GM12878 (cell line): ENCODE results near the gene MMP24. TPM values are rescaled to one million over a fixed set of nuclear protein-coding genes. Genes with fewer than 3 reads are reported as not detected.

Source experiments
- ATAC-seq: fragments of 200-7000 bp; cut with Tn5 transposase; 3 replicates; pipeline ENCODE4 v1.9.1; 2020; ENCODE audit warnings: mild to moderate bottlenecking, moderate library complexity
- BruUV-seq: library from RNA; stranded (reverse); fragments of 400-500 nt; replicated peaks from 2 replicates; lab custom pipeline; 2021; lab: Mats Ljungman, UMichigan
- CTCF ChIA-PET: fragments of 300-600 bp; sonication (Branson Sonifier 250); formaldehyde crosslinking; extraction: SDS; loops from one replicate; lab custom pipeline; 2021; ENCODE audit warnings: inconsistent platforms; lab: Yijun Ruan, JAX
- POLR2A ChIA-PET: fragments of 350-600 bp; formaldehyde crosslinking; extraction: SDS; loops from one replicate; lab custom pipeline; 2021; ENCODE audit warnings: inconsistent platforms; lab: Charles Lee
- RAD21 ChIA-PET: fragments of 300-600 bp; sonication (Branson Sonifier 250); formaldehyde crosslinking; loops from one replicate; lab custom pipeline; 2023; ENCODE audit warnings: antibody characterized with exemption; ENCODE audit not compliant: unreplicated experiment; lab: Charles Lee
- SMC1A ChIA-PET: fragments of 300-600 bp; sonication (Branson Sonifier 250); formaldehyde crosslinking; loops from one replicate; lab custom pipeline; 2023; ENCODE audit not compliant: unreplicated experiment, uncharacterized antibody; lab: Charles Lee
- DNase-seq: peaks from one replicate; pipeline ENCODE4 v3.0.0-alpha.2; 2011; ENCODE audit warnings: low read depth, low spot score
- FAIRE-seq: peaks from 3 replicates; lab custom pipeline; 2011; peaks lifted over from hg19 to GRCh38; lab: Jason Lieb, UNC
- H2AFZ ChIP-seq: 2 replicates; pipeline ENCODE4 v1.6.0; 2011; ENCODE audit warnings: low read depth, low read length, control low read depth; ENCODE audit not compliant: control insufficient read depth
- H3K27ac ChIP-seq: 2 replicates; pipeline ENCODE4 v1.5.1; 2011; ENCODE audit warnings: control low read depth; ENCODE audit not compliant: control insufficient read depth, insufficient read depth
- H3K27me3 ChIP-seq, 2 experiments: replicated peaks in 1 of 2; 2 replicates each; pipeline versions ENCODE4 v1.6.0 to v1.6.1; 2011; ENCODE audit warnings: low read length in 1 of 2; ENCODE audit not compliant: control insufficient read depth in 2 of 2, insufficient read depth in 2 of 2
- H3K36me3 ChIP-seq, 2 experiments: 2 replicates each; pipeline ENCODE4 v1.5.1; 2011; ENCODE audit warnings: low read length in 1 of 2; ENCODE audit not compliant: control insufficient read depth in 2 of 2, insufficient read depth in 2 of 2
- H3K4me1 ChIP-seq: 2 replicates; pipeline ENCODE4 v1.6.1; 2011; ENCODE audit warnings: mild to moderate bottlenecking, low read length, moderate library complexity, mixed read lengths; ENCODE audit not compliant: control insufficient read depth, insufficient read depth
- H3K4me2 ChIP-seq: 2 replicates; pipeline ENCODE4 v1.6.0; 2011; ENCODE audit warnings: control low read depth; ENCODE audit not compliant: control insufficient read depth, insufficient read depth
- H3K4me3 ChIP-seq: fragments of 200-600 bp; sonication (generic); 2 replicates; pipeline ENCODE4 v1.5.1; 2016
- H3K79me2 ChIP-seq: 2 replicates; pipeline ENCODE4 v1.6.0; 2011; ENCODE audit warnings: low read length; ENCODE audit not compliant: control insufficient read depth, insufficient read depth
- H3K9ac ChIP-seq: 2 replicates; pipeline ENCODE4 v1.8.0; 2011; ENCODE audit warnings: low read length, control low read depth, mixed read lengths; ENCODE audit not compliant: control insufficient read depth, insufficient read depth
- H3K9me3 ChIP-seq: replicated peaks from 3 replicates; pipeline ENCODE4 v1.5.1; 2011; ENCODE audit warnings: mild to moderate bottlenecking, low read length; ENCODE audit not compliant: control insufficient read depth, insufficient read depth
- H4K20me1 ChIP-seq: 2 replicates; pipeline ENCODE4 v1.6.0; 2011; ENCODE audit not compliant: control insufficient read depth, insufficient read depth
- RAD21 ChIP-seq: IDR thresholded peaks from 2 replicates; pipeline ENCODE4 v1.6.1; 2011; ENCODE audit warnings: mild to moderate bottlenecking, low read depth, low read length, moderate library complexity; ENCODE audit not compliant: insufficient read depth
- SKIL ChIP-seq: fragments of 450-650 bp; IDR thresholded peaks from 2 replicates; pipeline ENCODE4 v1.6.1; 2017; ENCODE audit warnings: mild to moderate bottlenecking, low read depth, inconsistent platforms; ENCODE audit not compliant: poor library complexity, severe bottlenecking
- ZNF274 ChIP-seq: IDR thresholded peaks from one replicate; pipeline ENCODE4 v1.8.0; 2011; ENCODE audit not compliant: insufficient read length, insufficient read depth
- WGBS: methylation state at CpG from one replicate; pipeline ENCODE4 v1.1.6; 2016; ENCODE audit warnings: low lambda C conversion rate; ENCODE audit not compliant: insufficient replicate concordance, insufficient coverage; ENCODE audit errors: missing lambda C conversion rate; 5-methylcytosine and 5-hydroxymethylcytosine counted together
- in situ Hi-C: fragments of 300-500 bp; cut with MboI; formaldehyde crosslinking; loops from 9 replicates; pipeline ENCODE4 v1.14.3; 2018; ENCODE audit warnings: mixed read lengths
- intact Hi-C: fragments of 100-400 bp; cut with micrococcal nuclease; formaldehyde crosslinking; loops from one replicate; pipeline ENCODE4 v1.14.2; 2022; ENCODE audit not compliant: unreplicated experiment
- polyA plus RNA-seq, 11 experiments: library from polyadenylated mRNA; depleted of rRNA in 4 of 11; unstranded in 6 of 11; stranded (reverse) in 5 of 11; fragments of >200 nt; fragmentation: Nextera tagmentation in 4 of 11; fragmentation: Illumina TruSeq in 1 of 11; extraction: Ambion mirVana in 4 of 11; extraction: Trizol in 1 of 11; gene quantifications; 1 replicate in 1 of 11; 2 replicates in 10 of 11; pipeline versions ENCODE4 v1.2.1 to v1.2.3, GENCODE V29; 2011 to 2016; ENCODE audit warnings: inconsistent platforms in 2 of 11, missing spikeins in 2 of 11, low read depth in 1 of 11
- total RNA-seq, 4 experiments: library from RNA; depleted of rRNA in 3 of 4; stranded (reverse); fragments of >200 nt in 3 of 4; fragmentation: Illumina TruSeq in 1 of 4; extraction: Trizol in 1 of 4; gene quantifications; 2 replicates each; pipeline versions ENCODE4 v1.2.1 to v1.2.3, GENCODE V29; 2013 to 2021
- TF ChIP-seq, protein P1 (sequence below): fragments of 450-650 bp; IDR thresholded peaks from 2 replicates; pipeline ENCODE4 v1.6.1; 2017; ENCODE audit warnings: mild to moderate bottlenecking, moderate library complexity

MMP24 gene
- total and polyA plus RNA-seq, 10 of the 15 experiments (the other 5 are each of a cell fraction or from before 2014, with no cell fraction given): 0.01 to 0.11 (median 0.04) TPM; not detected in 5

- Histone ChIP-seq H3K9ac (no peak overlapping the region), H3K27me3 (no peaks in the 10 kb centered on the region), H4K20me1 (no peaks in the 10 kb centered on the region), H3K9me3 (no peaks in the 10 kb centered on the region), H3K27ac (no peak overlapping the region), H3K36me3 (no peaks in the 10 kb centered on the region; a peak in 1 of 4 replicates), H3K79me2 (no peaks in the 10 kb centered on the region), H3K4me1 (no peaks in the 10 kb centered on the region), H3K4me2 (no peak overlapping the region), H3K4me3 (no peak overlapping the region), H2AFZ (no peak overlapping the region)
- ATAC-seq (no peak), DNase-seq (no peak), FAIRE-seq (no peak)
- BruUV-seq: no TSS peak
- RAD21 ChIA-PET: no interaction called here
- intact Hi-C loops (loop anchor here (5.0 kb wide), 1 partner anchor 167 kb away; no protein-coding TSS in a partner anchor), in situ Hi-C loops (loop anchor here (5.0 to 25.0 kb wide), 2 partner anchors 117 to 427 kb away; partner anchors contain the start of genes EDEM2 and NCOA6)
- 25% methylated on average over 1 of the region's 1 CpG for WGBS
- SMC1A ChIA-PET: interaction anchor here (0.6 to 1.2 kb wide), 2 partner anchors 13 to 118 kb away, joined by 3 to 4 read pairs; no protein-coding TSS in a partner anchor
- TF ChIP-seq ZNF274: no peak
- TF ChIP-seq, protein P1, sequence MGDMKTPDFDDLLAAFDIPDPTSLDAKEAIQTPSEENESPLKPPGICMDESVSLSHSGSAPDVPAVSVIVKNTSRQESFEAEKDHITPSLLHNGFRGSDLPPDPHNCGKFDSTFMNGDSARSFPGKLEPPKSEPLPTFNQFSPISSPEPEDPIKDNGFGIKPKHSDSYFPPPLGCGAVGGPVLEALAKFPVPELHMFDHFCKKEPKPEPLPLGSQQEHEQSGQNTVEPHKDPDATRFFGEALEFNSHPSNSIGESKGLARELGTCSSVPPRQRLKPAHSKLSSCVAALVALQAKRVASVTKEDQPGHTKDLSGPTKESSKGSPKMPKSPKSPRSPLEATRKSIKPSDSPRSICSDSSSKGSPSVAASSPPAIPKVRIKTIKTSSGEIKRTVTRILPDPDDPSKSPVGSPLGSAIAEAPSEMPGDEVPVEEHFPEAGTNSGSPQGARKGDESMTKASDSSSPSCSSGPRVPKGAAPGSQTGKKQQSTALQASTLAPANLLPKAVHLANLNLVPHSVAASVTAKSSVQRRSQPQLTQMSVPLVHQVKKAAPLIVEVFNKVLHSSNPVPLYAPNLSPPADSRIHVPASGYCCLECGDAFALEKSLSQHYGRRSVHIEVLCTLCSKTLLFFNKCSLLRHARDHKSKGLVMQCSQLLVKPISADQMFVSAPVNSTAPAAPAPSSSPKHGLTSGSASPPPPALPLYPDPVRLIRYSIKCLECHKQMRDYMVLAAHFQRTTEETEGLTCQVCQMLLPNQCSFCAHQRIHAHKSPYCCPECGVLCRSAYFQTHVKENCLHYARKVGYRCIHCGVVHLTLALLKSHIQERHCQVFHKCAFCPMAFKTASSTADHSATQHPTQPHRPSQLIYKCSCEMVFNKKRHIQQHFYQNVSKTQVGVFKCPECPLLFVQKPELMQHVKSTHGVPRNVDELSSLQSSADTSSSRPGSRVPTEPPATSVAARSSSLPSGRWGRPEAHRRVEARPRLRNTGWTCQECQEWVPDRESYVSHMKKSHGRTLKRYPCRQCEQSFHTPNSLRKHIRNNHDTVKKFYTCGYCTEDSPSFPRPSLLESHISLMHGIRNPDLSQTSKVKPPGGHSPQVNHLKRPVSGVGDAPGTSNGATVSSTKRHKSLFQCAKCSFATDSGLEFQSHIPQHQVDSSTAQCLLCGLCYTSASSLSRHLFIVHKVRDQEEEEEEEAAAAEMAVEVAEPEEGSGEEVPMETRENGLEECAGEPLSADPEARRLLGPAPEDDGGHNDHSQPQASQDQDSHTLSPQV: no peak
- 0 out of 2 replicates have a peak, but pooled peaks have one; percentile 12 for TF ChIP-seq RAD21
- TF ChIP-seq SKIL: no peak
- CTCF ChIA-PET: interaction anchor here (0.9 to 1.1 kb wide), 2 partner anchors 118 to 120 kb away, joined by 3 to 4 read pairs; partner anchors contain the start of gene EDEM2
- POLR2A ChIA-PET: no interaction called here
These were observed 38.3 kb downstream of the MMP24 start for GRCh38 chr20:35264755-35265154.
